HepG2 (cell line): Measurements from ENCODE around the gene GIMD1. TPM values are rescaled to one million over a fixed set of nuclear protein-coding genes. Genes with fewer than 3 reads are reported as not detected.
A peak's percentile ranks its signal among the peaks of the same experiment; 100 is the strongest.

ENCODE experiments used
- ATAC-seq: fragments of 200-7000 bp; cut with Tn5 transposase; 3 replicates; pipeline ENCODE4 v1.9.1; 2020; ENCODE audit warnings: mild to moderate bottlenecking, moderate library complexity
- BruUV-seq: library from RNA; stranded (reverse); fragments of 400-500 nt; replicated peaks from 2 replicates; lab custom pipeline; 2021; lab: Mats Ljungman, UMichigan
- CTCF ChIA-PET: fragments of 300-600 bp; formaldehyde crosslinking; extraction: SDS; loops from one replicate; lab custom pipeline; 2021; ENCODE audit warnings: low total read pairs, inconsistent platforms, low intra/inter-chr PET ratio; lab: Yijun Ruan, JAX
- POLR2A ChIA-PET: fragments of 350-600 bp; sonication (Branson Sonifier 250); formaldehyde crosslinking; loops from one replicate; lab custom pipeline; 2020; ENCODE audit warnings: antibody characterized with exemption, inconsistent platforms; lab: Yijun Ruan, JAX
- DNase-seq: peaks from one replicate; pipeline ENCODE4 v3.0.0-alpha.2; 2015; ENCODE audit warnings: low spot score
- FAIRE-seq: peaks from 3 replicates; lab custom pipeline; 2011; peaks lifted over from hg19 to GRCh38; lab: Jason Lieb, UNC
- H2AFZ ChIP-seq: one replicate; pipeline ENCODE4 v1.6.1; 2011; ENCODE audit warnings: low read length, inconsistent platforms
- H3K27ac ChIP-seq: fragments of 300-600 bp; 3 replicates; pipeline ENCODE4 v1.8.0; 2011; ENCODE audit warnings: mixed run types, mild to moderate bottlenecking, mixed read lengths, low read length, inconsistent platforms; ENCODE audit not compliant: insufficient read depth; ENCODE audit errors: extremely low read length
- H3K27me3 ChIP-seq, 2 experiments: fragments of 200-600 bp in 1 of 2; 2 replicates in 1 of 2; 3 replicates in 1 of 2; pipeline versions ENCODE4 v1.6.0 to v1.8.0; 2011; ENCODE audit warnings: low read length in 2 of 2, mild to moderate bottlenecking in 2 of 2, moderate library complexity in 2 of 2, inconsistent platforms in 1 of 2; ENCODE audit not compliant: insufficient read depth in 2 of 2, control insufficient read depth in 1 of 2
- H3K36me3 ChIP-seq, 2 experiments: fragments of 200-600 bp in 1 of 2; replicated peaks in 1 of 2; 2 replicates in 1 of 2; 3 replicates in 1 of 2; pipeline versions ENCODE4 v1.5.1 to v1.8.0; 2011; ENCODE audit warnings: low read length in 2 of 2, inconsistent platforms in 1 of 2; ENCODE audit not compliant: insufficient read depth in 2 of 2, control insufficient read depth in 1 of 2
- H3K4me1 ChIP-seq: 2 replicates; pipeline ENCODE4 v1.5.1; 2012; ENCODE audit warnings: low read length, inconsistent platforms; ENCODE audit not compliant: insufficient read depth
- H3K4me2 ChIP-seq: 2 replicates; pipeline ENCODE4 v1.6.0; 2011; ENCODE audit warnings: low read depth, low read length, inconsistent platforms
- H3K4me3 ChIP-seq, 3 experiments: fragments of 200-600 bp in 1 of 3; sonication (generic), shearing (Covaris generic) in 1 of 3; replicated peaks in 1 of 3; 2 replicates each; pipeline ENCODE4 v1.5.1; 2011 to 2016; ENCODE audit warnings: low read length in 3 of 3, inconsistent platforms in 2 of 3, low read depth in 2 of 3, mild to moderate bottlenecking in 2 of 3, control low read depth in 1 of 3, mixed read lengths in 1 of 3; ENCODE audit not compliant: insufficient read depth in 1 of 3
- H3K79me2 ChIP-seq: one replicate; pipeline ENCODE4 v1.6.1; 2011; ENCODE audit warnings: low read length, inconsistent platforms; ENCODE audit not compliant: insufficient read depth
- H3K9ac ChIP-seq: 2 replicates; pipeline ENCODE4 v1.6.0; 2011; ENCODE audit warnings: mild to moderate bottlenecking, low read depth, low read length, inconsistent platforms; ENCODE audit not compliant: insufficient read depth
- H3K9me3 ChIP-seq: 2 replicates; pipeline ENCODE4 v1.5.1; 2012; ENCODE audit warnings: mild to moderate bottlenecking, low read length
- H4K20me1 ChIP-seq: 2 replicates; pipeline ENCODE4 v1.6.0; 2011; ENCODE audit warnings: inconsistent platforms, mild to moderate bottlenecking, low read length, moderate library complexity; ENCODE audit not compliant: insufficient read depth
- ATF7 ChIP-seq, 2 experiments: fragments of 450-650 bp in 1 of 2; sonication (generic) in 1 of 2; formaldehyde crosslinking in 1 of 2; IDR thresholded peaks; 2 replicates each; pipeline versions ENCODE4 v1.4.0 to v1.6.1; 2016 to 2020; ENCODE audit warnings: antibody characterized with exemption in 1 of 2, mild to moderate bottlenecking in 1 of 2, missing genetic modification reagents in 1 of 2
- HDAC6 ChIP-seq: fragments of 200-600 bp; sonication (generic); IDR thresholded peaks from 2 replicates; pipeline ENCODE4 v1.7.0; 2017; ENCODE audit warnings: mild to moderate bottlenecking, antibody characterized with exemption, low read length, low read depth
- KDM2A ChIP-seq: sonication (generic); formaldehyde crosslinking; IDR thresholded peaks from 2 replicates; pipeline ENCODE4 v1.4.0; 2020; ENCODE audit warnings: low read depth, missing genetic modification reagents, borderline replicate concordance
- NFYB ChIP-seq: sonication (generic); formaldehyde crosslinking; IDR thresholded peaks from 2 replicates; pipeline ENCODE4 v1.4.0; 2020; ENCODE audit warnings: missing genetic modification reagents
- SALL2 ChIP-seq: sonication (generic); formaldehyde crosslinking; IDR thresholded peaks from 2 replicates; pipeline ENCODE4 v1.8.1; 2023; ENCODE audit warnings: mild to moderate bottlenecking, missing genetic modification reagents, inconsistent platforms
- SRY ChIP-seq: sonication (generic); formaldehyde crosslinking; IDR thresholded peaks from 2 replicates; pipeline ENCODE4 v1.8.0; 2022; ENCODE audit warnings: mild to moderate bottlenecking, missing genetic modification reagents
- TOPORS ChIP-seq: sonication (generic); formaldehyde crosslinking; IDR thresholded peaks from 2 replicates; pipeline ENCODE4 v1.8.0; 2023; ENCODE audit warnings: mild to moderate bottlenecking, missing genetic modification reagents
- XBP1 ChIP-seq: sonication (generic); formaldehyde crosslinking; IDR thresholded peaks from 2 replicates; pipeline ENCODE4 v1.5.0; 2020; ENCODE audit warnings: missing genetic modification reagents
- ZFX ChIP-seq: sonication (generic); formaldehyde crosslinking; IDR thresholded peaks from 2 replicates; pipeline ENCODE4 v1.4.0; 2020; ENCODE audit warnings: mild to moderate bottlenecking, low read depth, missing genetic modification reagents, moderate library complexity
- ZNF142 ChIP-seq: sonication (generic); formaldehyde crosslinking; IDR thresholded peaks from 2 replicates; pipeline ENCODE4 v1.4.0; 2020; ENCODE audit warnings: missing genetic modification reagents
- ZNF44 ChIP-seq: sonication (generic); formaldehyde crosslinking; IDR thresholded peaks from 2 replicates; pipeline ENCODE4 v1.5.1; 2020; ENCODE audit warnings: mild to moderate bottlenecking, missing genetic modification reagents
- ZNF547 ChIP-seq: sonication (generic); formaldehyde crosslinking; IDR thresholded peaks from 2 replicates; pipeline ENCODE4 v1.5.1; 2020; ENCODE audit warnings: mild to moderate bottlenecking, missing genetic modification reagents
- ZNF607 ChIP-seq: sonication (generic); formaldehyde crosslinking; IDR thresholded peaks from 2 replicates; pipeline ENCODE4 v1.5.1; 2020; ENCODE audit warnings: missing genetic modification reagents, mild to moderate bottlenecking, borderline replicate concordance
- ZSCAN30 ChIP-seq: sonication (generic); formaldehyde crosslinking; IDR thresholded peaks from 2 replicates; pipeline ENCODE4 v1.5.0; 2020; ENCODE audit warnings: mild to moderate bottlenecking, missing genetic modification reagents
- ZSCAN9 ChIP-seq: IDR thresholded peaks from 2 replicates; pipeline ENCODE4 v1.6.1; 2016; ENCODE audit warnings: borderline replicate concordance
- in situ Hi-C: cut with HindIII; loops from 2 replicates; pipeline ENCODE4 v1.10.0; 2017; ENCODE audit warnings: low pct_unique_long_range_greater_than_20kb; ENCODE audit not compliant: extremely low pct_ligation_motif_present
- intact Hi-C: fragments of 100-400 bp; cut with micrococcal nuclease; formaldehyde crosslinking; loops from one replicate; pipeline ENCODE4 v1.10.0; 2022; ENCODE audit not compliant: unreplicated experiment
- polyA plus RNA-seq, 8 experiments: library from polyadenylated mRNA; depleted of rRNA in 3 of 8; stranded (reverse) in 7 of 8; unstranded in 1 of 8; fragments of >200 nt; fragmentation: Illumina TruSeq in 4 of 8; extraction: Trizol in 4 of 8; gene quantifications; 2 replicates each; pipeline versions ENCODE4 v1.2.1 to v1.2.3, GENCODE V29; 2011 to 2016; ENCODE audit warnings: low read depth in 4 of 8, missing spikeins in 1 of 8, mixed read lengths in 1 of 8; ENCODE audit not compliant: insufficient read depth in 1 of 8
- total RNA-seq, 5 experiments: library from RNA; depleted of rRNA; stranded (reverse); fragments of >200 nt; fragmentation: Illumina TruSeq; extraction: Trizol; gene quantifications; 2 replicates each; pipeline ENCODE4 v1.2.3, GENCODE V29; 2016; ENCODE audit warnings: low read depth in 1 of 5
- TF ChIP-seq, protein P1 (sequence below): fragments of 450-650 bp; IDR thresholded peaks from 2 replicates; pipeline ENCODE4 v1.6.1; 2016
- TF ChIP-seq, protein P2 (sequence below): sonication (generic); formaldehyde crosslinking; IDR thresholded peaks from 2 replicates; pipeline ENCODE4 v1.8.0; 2022; ENCODE audit warnings: mild to moderate bottlenecking, missing genetic modification reagents, borderline replicate concordance

Gene GIMD1
- total and polyA plus RNA-seq, 2 of the 13 experiments (the other 11 are each of a cell fraction or from before 2014, with no cell fraction given), result not detected

DNA sequence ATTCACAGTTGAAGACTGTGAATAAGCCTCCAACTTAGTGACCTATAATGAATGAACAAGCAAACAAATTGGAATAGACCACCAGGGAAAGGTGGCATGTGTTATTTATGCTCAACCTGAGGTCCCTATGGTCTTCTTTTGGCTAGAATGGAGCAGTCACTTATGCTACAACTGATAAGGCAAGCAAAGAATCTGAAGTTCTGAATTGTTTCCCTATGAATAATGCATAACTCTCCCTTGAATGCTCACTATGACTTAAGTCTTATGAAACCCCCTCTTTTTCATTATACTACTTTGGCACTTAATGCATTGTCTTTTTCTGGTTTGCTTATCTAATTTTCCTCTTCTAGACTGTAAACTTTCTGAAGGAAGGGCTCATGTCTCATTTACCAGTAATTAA, 2.6 kb downstream of the GIMD1 start:
- Histone ChIP-seq H3K27ac (no peak overlapping the region), H3K4me2 (no peak overlapping the region), H3K27me3 (no peaks in the 10 kb centered on the region), H2AFZ (no peak overlapping the region), H3K4me3 (no peak overlapping the region), H3K36me3 (no peaks in the 10 kb centered on the region), H3K79me2 (no peaks in the 10 kb centered on the region), H3K9me3 (no peaks in the 10 kb centered on the region), H4K20me1 (no peaks in the 10 kb centered on the region), H3K9ac (no peak overlapping the region), H3K4me1 (peaks cover 19% of the 10 kb centered on the region)
- ATAC-seq (no peak), DNase-seq (peak; percentile 3), FAIRE-seq (no peak)
- in situ Hi-C loops (loop anchor here (5.0 to 25.0 kb wide), 2 partner anchors 136 to 446 kb away; no protein-coding TSS in a partner anchor), intact Hi-C loops (loop anchor here (5.0 kb wide), 2 partner anchors 49 to 441 kb away; partner anchors contain the start of genes AIMP1 and TBCK)
- ChIA-PET CTCF (no interaction called here), POLR2A (interaction anchor here (0.9 to 1.8 kb wide), 5 partner anchors 16 to 108 kb away, joined by 3 to 7 read pairs (median 4); partner anchors contain the start of genes AIMP1 and TBCK)
- TF ChIP-seq XBP1 (CRISPR knock-in tag) (no peak), ZNF547 (CRISPR knock-in tag) (no peak), SALL2 (CRISPR knock-in tag) (no peak), NFYB (CRISPR knock-in tag) (no peak), ZNF142 (no peak), ZNF44 (CRISPR knock-in tag) (no peak), SRY (no peak), KDM2A (no peak), ZNF607 (CRISPR knock-in tag) (no peak), ZSCAN30 (CRISPR knock-in tag) (no peak), ATF7 (IDR thresholded peaks at IDR 0.05) (no peak), ATF7 (CRISPR knock-in tag; IDR thresholded peaks at IDR 0.05) (no peak), HDAC6 (no peak), ZSCAN9 (CRISPR knock-in tag) (no peak), ZFX (CRISPR knock-in tag) (no peak), TOPORS (CRISPR knock-in tag) (no peak)
- TF ChIP-seq, protein P1, sequence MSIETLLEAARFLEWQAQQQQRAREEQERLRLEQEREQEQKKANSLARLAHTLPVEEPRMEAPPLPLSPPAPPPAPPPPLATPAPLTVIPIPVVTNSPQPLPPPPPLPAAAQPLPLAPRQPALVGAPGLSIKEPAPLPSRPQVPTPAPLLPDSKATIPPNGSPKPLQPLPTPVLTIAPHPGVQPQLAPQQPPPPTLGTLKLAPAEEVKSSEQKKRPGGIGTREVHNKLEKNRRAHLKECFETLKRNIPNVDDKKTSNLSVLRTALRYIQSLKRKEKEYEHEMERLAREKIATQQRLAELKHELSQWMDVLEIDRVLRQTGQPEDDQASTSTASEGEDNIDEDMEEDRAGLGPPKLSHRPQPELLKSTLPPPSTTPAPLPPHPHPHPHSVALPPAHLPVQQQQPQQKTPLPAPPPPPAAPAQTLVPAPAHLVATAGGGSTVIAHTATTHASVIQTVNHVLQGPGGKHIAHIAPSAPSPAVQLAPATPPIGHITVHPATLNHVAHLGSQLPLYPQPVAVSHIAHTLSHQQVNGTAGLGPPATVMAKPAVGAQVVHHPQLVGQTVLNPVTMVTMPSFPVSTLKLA, result no peak
- TF ChIP-seq, protein P2, sequence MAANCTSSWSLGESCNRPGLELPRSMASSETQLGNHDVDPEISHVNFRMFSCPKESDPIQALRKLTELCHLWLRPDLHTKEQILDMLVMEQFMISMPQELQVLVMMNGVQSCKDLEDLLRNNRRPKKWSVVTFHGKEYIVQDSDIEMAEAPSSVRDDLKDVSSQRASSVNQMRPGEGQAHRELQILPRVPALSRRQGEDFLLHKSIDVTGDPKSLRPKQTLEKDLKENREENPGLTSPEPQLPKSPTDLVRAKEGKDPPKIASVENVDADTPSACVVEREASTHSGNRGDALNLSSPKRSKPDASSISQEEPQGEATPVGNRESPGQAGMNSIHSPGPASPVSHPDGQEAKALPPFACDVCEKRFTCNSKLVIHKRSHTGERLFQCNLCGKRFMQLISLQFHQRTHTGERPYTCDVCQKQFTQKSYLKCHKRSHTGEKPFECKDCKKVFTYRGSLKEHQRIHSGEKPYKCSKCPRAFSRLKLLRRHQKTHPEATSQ, result no peak
- no TSS peak for BruUV-seq
